Measurements from ENCODE around the gene RUFY3.
"Not testable (repeated sequence)": the region's sequence is repeated elsewhere in the genome, so short reads cannot be mapped to it uniquely, and the experiment has no call there.

Gene RUFY3

GRCh38 chr4:70706044-70706461 lies 15.7 kb upstream of the RUFY3 start:
- DNase-seq: peak; percentile 2

DNA sequence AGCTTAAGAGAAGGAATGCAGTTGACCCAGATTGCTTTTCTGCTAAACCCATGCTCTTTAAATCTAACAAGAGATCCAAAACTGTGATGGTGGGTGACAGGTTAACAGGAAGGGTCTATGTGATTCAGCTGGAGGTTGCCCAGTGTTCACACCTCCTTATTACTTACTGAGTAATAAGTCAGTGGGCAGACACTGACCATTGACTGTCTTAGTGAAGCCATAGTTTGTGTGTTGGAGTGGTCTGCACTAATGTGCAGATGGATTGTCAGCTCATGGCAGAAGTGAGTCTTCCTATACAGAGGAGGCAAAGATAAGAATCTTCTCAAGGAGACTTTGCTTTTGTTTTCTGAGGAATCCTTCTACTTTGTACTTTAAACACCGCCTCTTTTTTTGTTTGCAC lies 15.2 kb upstream of the RUFY3 start:
- no peak for DNase-seq

GRCh38 chr4:70709611-70710205 lies 12.1 kb upstream of the RUFY3 start:
- DNase-seq: no peak

GRCh38 chr4:70711599-70711998 lies 10.2 kb upstream of the RUFY3 start:
- no peak for DNase-seq

GRCh38 chr4:70712150-70712549 lies 9.6 kb upstream of the RUFY3 start:
- no peak for DNase-seq

GRCh38 chr4:70712604-70713452 lies 8.9 kb upstream of the RUFY3 start:
- DNase-seq: no peak

- DNase-seq: no peak
These were observed 8.2 kb upstream of the RUFY3 start for GRCh38 chr4:70713453-70714078.

DNA sequence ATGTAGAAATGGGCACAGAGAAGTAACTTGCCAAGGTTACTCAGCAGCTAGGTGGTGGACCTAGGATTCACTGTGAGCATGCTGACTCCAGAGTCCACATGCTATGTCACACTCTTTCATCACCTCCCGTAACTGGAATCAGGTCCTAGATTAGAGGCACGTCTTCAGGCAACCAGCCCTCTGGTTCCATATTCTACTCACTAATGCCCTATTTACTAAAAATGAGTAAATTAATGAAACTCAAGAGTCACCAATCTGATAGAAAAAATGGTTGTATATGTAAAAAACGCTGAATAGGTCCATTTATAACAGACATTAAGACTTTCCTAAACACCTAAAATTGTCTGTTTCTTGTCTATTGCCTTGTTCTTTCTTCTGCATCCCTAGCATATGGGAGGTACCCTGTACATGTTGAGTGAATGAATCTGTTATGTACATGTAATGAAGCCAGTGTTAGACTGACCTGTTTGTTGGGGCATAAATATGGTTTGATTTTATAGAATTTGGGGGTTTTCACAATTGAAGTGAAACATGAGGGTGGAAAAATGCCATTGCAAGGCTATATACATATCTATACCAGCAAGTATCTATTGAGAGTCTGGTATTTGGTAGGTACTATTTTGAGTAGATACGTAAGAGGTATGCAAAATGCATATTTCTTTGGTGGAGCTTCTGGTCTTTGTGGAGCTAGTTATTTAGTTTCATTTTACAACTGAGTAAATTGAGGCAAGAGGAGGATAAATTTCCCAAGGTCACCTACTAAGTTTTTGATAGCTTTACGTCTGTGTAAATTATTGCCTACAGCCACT lies 7.5 kb upstream of the RUFY3 start:
- no peak for DNase-seq

- DNase-seq: no peak
These were observed 6.7 kb upstream of the RUFY3 start for GRCh38 chr4:70715097-70715496.

DNA sequence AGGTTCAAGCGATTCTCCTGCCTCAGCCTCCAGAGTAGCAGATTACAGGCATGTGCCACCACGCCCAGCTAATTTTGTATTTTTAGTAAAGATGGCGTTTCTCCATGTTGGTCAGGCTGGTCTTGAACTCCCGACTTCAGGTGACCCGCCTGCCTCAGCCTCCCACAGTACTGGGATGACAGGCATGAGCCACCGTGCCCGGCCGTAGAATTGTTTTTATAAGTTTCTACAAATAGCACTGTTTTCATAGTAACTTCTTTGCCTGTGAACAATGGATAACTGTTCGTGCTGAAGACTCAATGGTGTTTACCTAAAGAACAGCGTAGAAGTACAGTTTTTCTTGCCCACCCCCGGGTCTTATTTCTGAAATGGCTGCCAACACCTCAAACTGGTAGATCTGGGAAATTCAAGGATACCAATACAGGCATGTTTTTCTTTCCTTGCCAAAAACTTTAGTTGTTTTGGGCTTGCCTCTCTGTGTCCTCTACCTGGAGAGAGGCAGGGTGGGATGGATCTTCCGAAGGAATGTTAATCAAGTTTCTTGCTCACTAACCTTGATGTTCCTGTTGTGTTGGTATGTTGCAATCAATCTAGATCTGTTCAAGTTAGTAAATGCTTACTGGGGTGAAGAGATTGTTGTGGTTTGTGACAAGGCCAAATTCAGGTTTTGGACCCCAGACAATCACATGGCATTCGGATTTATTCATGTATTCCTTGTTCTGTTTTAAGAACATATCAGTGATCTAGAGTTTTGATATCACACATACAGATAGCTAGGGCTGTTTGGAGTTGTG lies 2.8 kb upstream of the RUFY3 start:
- no peak for DNase-seq

DNA sequence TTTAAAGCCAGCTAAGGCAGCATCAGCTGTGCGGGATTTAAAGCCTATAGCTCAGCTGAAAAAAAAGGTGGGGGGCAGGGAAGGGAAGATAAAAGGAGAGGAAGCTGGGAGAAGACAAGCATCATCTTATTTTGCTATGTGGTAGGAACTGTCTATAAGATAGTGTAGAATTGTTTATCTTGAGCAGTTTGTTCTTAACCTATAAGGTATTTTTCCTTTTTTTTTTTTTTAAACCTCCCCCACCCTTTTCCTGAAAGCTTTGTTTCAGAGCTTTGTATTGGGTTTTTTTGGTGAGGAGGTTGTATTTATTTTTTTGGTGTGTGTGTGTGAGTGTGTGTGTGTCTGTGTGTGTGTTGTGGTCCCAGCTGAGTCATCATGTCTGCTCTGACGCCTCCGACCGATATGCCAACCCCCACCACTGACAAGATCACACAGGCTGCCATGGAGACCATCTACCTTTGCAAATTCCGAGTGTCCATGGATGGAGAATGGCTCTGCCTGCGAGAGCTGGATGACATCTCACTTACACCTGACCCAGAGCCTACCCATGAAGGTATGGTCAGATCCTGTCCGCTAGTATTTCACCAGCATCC lies 531 bp downstream of the RUFY3 start:
- no peak for DNase-seq

DNA sequence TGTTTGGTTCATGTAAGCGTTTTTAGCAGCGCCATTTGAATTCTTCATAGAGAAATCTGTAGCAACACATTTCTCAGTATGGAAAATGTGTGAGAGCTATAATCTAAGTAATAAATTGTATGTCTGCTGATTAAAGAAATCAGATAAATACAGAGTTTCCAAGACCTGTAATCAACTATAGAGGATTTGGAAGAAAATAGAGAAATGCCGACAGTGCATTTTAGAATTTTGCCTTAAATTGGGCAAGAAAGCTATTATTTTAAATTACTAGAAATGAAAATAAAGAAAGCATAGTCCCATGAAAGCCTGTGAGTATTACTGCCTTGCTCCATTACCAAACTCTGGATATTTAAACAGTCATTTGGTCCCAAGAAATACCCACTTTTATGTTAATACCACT lies 2.7 kb downstream of the RUFY3 start:
- DNase-seq: no peak

GRCh38 chr4:70725633-70726032 lies 3.9 kb downstream of the RUFY3 start:
- DNase-seq: no peak

DNA sequence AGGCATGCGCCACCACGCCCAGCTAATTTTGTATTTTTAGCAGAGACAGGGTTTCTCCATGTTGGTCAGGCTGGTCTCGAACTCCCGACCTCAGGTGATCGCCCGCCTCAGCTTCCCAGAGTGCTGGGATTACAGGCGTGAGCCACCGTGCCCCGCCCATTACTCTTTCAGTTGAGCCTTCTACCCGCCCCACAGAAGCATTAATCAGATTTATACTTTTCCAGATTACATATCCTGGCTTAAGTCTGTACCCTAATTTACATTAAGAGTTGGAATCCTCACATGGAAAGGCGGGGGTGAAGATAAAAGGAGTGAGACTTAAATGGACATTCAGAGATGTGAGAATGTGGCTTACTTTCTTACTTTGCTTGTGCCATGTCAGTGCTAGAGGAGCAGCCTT lies 4.8 kb downstream of the RUFY3 start:
- not testable (repeated sequence) for DNase-seq

GRCh38 chr4:70728091-70728490 lies 6.3 kb downstream of the RUFY3 start:
- no peak for DNase-seq

- DNase-seq: not testable (repeated sequence)
These were observed 11.1 kb downstream of the RUFY3 start for GRCh38 chr4:70732878-70733277.

GRCh38 chr4:70734168-70734954 lies 12.6 kb downstream of the RUFY3 start:
- DNase-seq: no peak

DNA sequence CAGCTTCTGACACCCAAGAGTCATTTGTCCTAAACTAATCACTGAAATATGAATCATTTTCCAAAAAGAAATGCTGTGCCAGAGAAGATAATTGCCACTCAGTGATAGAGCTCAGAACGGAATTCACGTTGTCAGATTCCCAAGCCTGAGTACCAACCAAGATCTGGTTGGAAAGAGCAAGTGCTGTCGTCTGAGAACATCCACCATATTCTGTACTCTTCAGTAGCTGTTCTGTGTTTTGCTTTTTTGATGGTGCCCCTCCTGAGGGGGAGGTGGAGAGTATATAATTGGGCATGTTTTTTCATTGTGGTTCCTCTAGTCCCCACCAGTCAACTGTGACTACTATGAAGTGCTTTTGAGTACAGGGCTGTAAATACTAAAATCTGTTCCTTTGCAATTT lies 13.2 kb downstream of the RUFY3 start:
- no peak for DNase-seq

- DNase-seq: not testable (repeated sequence)
These were observed 14.2 kb downstream of the RUFY3 start for GRCh38 chr4:70735915-70736314.

DNA sequence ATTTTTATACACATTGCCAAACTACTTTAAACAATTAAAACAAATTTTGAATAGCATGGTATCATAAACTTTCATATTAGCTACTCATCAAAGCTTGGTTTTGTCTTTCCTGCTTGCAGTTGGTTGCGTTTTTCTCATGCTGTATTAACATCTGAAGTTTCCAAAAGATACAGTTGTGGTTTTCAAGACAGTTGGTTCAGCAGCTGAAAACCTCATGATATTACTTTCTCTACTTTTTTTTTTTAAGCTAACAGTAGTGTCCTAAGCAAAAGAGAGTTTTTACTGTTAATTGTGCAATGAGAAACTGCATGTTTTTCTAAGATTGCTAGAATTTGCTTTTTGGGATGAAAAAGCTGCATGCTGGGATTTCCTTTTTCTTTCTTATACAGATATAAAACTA lies 15.2 kb downstream of the RUFY3 start:
- DNase-seq: no peak

DNA sequence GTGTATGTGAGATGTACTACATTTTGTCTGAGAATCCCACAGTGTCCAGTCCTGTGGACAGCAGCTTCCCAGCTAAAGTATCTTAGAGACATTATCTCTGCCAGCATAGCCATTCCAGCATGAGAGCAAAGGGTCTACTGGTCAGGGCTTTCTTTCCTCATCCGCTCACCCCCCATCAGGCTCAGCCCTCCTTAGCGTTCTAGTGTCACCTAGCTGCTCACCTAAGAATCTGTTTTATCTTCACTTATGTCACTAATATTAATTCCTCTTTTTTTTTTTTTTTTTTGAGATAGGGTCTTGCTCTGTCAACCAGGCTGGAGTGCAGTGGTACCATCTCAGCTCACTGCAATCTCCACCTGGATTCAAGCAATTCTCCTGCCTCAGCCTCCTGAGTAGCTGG lies 15.6 kb downstream of the RUFY3 start:
- DNase-seq: no peak
